Fibroblast of skin of left biceps (primary cell): ENCODE measurements around the gene CARD11.

Source experiments
- DNase-seq, 2 experiments: peaks; one replicate each; pipeline ENCODE4 v3.0.0-alpha.2; 2013; ENCODE audit warnings: low read depth in 2 of 2

CARD11 gene

DNA sequence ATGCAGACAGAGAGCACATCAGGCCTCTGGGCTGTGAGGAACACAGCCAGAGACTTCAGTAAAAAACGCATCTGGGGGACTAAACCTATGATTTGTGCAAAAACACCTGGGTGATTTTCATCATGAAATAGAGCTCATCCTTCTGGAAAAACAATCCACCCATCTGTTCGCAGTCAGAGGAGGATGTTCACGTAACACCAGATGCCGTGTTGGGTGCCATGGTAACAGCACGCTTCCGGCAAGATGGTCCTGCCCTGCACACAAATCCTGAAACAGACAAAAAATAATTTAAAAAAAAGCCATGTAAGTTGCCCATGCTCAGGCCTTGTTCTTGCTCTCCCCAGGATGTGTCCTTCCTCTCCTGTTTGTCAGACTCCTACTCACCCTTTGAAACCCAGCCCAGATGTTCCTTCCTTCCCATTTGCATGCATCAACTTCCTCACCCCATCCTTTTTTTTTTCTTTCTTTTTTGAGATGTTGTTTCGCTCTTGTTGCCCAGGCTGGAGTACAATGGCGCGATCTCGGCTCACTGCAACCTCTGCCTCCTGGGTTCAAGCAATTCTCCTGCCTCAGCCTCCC, 171.3 kb downstream of the CARD11 start:
- DNase-seq, result no peak

GRCh38 chr7:2870471-2870931, 173.2 kb downstream of the CARD11 start:
- DNase-seq, result no peak

DNA sequence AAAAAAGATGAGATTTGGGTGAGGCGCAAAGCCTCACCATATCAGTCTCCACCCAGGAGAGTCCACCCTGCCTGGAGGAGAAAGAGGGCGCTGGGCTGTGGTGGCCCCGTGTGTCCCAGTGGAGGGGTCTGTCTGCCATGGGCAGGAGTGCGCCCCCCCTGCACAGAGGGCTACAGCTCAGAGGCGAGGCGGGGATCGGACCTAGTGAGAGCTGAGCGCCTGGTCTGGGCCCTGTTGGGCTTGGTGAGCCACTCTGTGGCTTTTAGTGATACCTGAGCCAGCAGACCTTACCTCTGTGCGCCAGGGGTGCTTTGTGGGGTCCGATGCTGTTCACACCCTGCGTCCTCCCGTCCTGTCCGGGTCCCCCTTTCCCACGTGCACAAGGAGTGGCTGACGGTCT, 173.7 kb downstream of the CARD11 start:
- DNase-seq, result no peak

DNA sequence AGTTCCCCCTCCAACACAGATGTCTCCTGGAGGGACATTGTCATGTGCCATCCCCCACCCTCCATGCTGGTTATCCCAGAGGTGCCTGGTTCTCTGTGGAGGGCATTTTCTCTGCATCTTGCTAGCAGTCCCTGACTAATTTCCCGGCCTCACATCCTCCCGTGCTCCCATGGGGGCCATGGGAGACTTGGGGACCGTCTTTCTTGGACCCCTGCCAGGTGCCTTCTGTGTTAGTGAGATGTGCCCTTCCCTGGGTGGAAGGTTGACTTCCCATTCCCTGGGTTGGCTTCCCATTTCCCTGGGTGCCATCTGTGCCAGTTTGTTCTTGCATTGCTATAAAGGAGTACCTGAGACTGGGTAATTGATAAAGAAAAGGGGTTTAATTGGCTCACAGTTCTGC, 177.1 kb downstream of the CARD11 start:
- DNase-seq, result no peak

DNA sequence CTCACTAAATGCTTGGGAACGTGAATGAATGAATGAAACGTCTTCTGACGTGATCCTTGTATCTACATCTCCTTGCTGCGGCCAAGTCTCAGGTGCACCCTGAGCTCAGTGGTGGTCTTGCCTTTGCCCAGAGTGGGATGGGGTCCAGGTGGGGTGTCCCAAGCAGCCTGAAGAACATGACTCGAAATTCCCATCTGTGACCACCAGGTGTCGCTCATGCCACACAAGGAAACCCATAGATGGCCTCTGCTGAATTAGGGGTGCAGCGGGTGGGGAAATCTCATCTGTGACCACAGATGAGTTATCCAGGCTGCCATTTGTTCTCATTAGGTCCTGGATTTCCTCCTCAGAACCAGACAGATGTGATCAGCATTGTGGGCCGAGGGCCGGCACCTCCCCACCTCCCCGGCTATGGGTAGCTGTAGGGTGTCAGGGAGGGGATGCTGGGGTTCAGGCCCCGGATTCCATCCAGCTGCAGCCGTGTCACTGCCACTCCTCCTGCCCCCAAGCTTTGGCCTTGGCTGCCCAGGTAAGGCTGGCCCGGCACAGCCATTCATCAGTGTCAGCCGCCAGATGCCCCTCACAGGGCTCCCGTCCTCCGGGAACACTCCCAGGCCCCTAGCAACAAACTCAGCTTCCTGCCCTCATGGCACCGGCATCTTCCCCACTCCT, 178.5 kb downstream of the CARD11 start:
- DNase-seq, result peak in 1 of 2 experiments; percentile 29

- DNase-seq, result no peak
These were observed 179.3 kb downstream of the CARD11 start for GRCh38 chr7:2864204-2864985.

- peak; percentile 57 to 64 for DNase-seq
These were observed 180.1 kb downstream of the CARD11 start for GRCh38 chr7:2863461-2864066.

DNA sequence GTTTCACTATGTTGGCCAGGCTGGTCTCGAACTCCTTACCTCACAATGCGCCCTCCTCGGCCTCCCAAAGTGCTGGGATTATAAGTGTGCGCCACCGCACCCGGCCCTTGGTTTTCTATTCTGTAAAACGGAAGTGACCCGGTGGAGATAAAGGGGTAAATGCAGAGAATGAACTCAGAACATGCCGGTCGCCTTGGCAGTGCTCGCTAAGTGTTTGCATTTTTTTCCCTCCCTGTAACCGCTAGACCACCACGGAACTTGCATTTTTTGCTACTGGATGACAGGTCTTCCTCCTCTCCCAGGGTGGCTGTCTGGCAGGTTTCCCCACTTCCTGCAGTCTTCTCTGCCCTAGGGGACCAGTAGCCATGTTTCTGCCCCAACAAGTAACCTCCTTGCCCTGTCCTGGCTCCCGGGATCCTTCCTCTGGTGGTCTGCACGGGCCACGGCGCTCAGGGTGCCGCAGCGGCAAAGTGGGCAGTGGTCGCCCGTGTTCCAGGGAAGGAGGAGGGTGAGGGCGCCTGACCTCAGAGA, 180.8 kb downstream of the CARD11 start:
- peak in 1 of 2 experiments; percentile 22 for DNase-seq

- DNase-seq, result no peak
These were observed 182.2 kb downstream of the CARD11 start for GRCh38 chr7:2861509-2861908.

DNA sequence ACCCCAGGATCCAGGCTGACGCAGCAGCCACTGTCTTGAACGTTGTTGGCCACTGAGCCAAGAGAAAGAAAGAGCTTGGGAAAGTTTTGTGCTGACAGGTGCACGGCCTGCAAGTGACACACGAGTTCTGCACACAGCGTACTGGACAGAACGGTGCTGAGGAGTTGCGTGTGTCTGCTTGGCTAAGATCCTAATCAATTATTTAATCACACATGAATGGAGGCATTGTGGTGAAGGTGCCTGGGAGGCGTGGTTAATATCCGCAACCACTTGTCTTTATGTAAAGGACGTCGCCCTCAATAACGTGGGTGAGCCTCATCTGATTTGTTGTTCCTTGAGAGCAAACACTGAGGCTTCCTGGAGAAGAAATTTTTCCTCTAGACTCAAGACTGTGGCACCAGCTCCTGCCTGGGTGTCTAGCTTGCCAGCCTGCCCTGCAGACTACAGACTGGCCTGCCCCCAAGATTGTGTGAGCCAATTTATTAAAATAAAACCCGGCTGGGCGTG, 183.0 kb downstream of the CARD11 start:
- no peak for DNase-seq

GRCh38 chr7:2859952-2860351, 183.7 kb downstream of the CARD11 start:
- no peak for DNase-seq

DNA sequence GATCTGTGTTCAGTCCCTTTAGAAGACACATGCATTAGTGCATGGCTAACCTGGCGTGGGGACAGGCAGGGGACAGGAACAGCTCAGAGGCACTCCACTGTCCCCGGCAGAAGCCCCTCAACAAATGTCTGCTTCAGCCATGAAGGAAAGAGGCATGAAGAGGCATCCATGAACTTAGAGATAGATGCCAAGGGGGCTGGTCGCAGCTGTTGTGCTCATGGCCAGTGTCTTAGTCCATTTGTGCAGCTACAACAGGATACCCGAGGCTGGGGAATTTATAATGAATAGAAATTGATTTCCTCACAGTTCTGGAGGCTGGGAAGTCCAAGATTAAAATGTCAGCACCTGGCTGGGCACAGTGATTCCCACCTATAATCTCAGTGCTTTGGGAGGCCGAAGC, 185.0 kb downstream of the CARD11 start:
- no peak for DNase-seq

- no peak for DNase-seq
These were observed 187.1 kb downstream of the CARD11 start for GRCh38 chr7:2856388-2857169.
